GM10266 (cell line): ENCODE measurements around the gene RBM18.

Experiments used
- DNase-seq: peaks from one replicate; pipeline ENCODE4 v3.0.0; 2012; ENCODE audit errors: extremely low spot score
- CTCF ChIP-seq: IDR thresholded peaks from 2 replicates; pipeline ENCODE4 v1.5.1; 2012; ENCODE audit warnings: mild to moderate bottlenecking, low read depth; ENCODE audit not compliant: control insufficient read depth, insufficient read depth; ENCODE audit errors: missing control alignments

RBM18 gene

GRCh38 chr9:122205176-122205575 is 59.5 kb downstream of the RBM18 start:
- no peak for TF ChIP-seq CTCF
- DNase-seq: no peak

- no peak for DNase-seq
- TF ChIP-seq CTCF: no peak
Measured at GRCh38 chr9:122204491-122204890, 60.1 kb downstream of the RBM18 start.

GRCh38 chr9:122204055-122204454 is 60.6 kb downstream of the RBM18 start:
- no peak for TF ChIP-seq CTCF
- DNase-seq: no peak

GRCh38 chr9:122202111-122202510 is 62.5 kb downstream of the RBM18 start:
- no peak for DNase-seq

GRCh38 chr9:122201641-122202040 is 63.0 kb downstream of the RBM18 start:
- no peak for TF ChIP-seq CTCF
- no peak for DNase-seq

More at GRCh38 chr9:122202111-122202510, 62.5 kb downstream of the RBM18 start:
- TF ChIP-seq CTCF: no peak

- TF ChIP-seq CTCF: no peak
- DNase-seq: no peak
Measured at GRCh38 chr9:122200960-122201595, 63.6 kb downstream of the RBM18 start.

GRCh38 chr9:122197882-122198281 is 66.8 kb downstream of the RBM18 start:
- TF ChIP-seq CTCF: no peak
- DNase-seq: no peak
